PC-3 (cell line): ENCODE results near the gene ZNF354B.

Source experiments
- CTCF ChIP-seq: fragments of 300-600 bp; sonication (generic); conservative IDR thresholded peaks from 2 replicates; pipeline ENCODE4 v1.5.1; 2017; ENCODE audit warnings: antibody characterized with exemption, low read depth, mild to moderate bottlenecking, low read length
- EZH2phosphoT487 ChIP-seq: fragments of 300-600 bp; sonication (generic); IDR thresholded peaks from 2 replicates; pipeline ENCODE4 v1.6.1; 2018; ENCODE audit warnings: mild to moderate bottlenecking, antibody characterized with exemption, low read length, borderline replicate concordance

GRCh38 chr5:178831049-178831448 lies 28.7 kb upstream of the ZNF354B start:
- 0 out of 2 replicates have a peak, but pooled peaks have one; percentile 18 for TF ChIP-seq CTCF
- no peak for TF ChIP-seq EZH2phosphoT487
